Activated T-cell treated with anti-CD3 and anti-CD28 coated beads, Interleukin-2, amount 50 U/mL, for 48 hours (primary cell): ENCODE measurements around the gene FETUB.
A peak's percentile ranks its signal among the peaks of the same experiment; 100 is the strongest.

Experiments used
- DNase-seq, 2 experiments: peaks; one replicate each; pipeline ENCODE4 v3.0.0-alpha.2; 2020

The FETUB gene

DNA sequence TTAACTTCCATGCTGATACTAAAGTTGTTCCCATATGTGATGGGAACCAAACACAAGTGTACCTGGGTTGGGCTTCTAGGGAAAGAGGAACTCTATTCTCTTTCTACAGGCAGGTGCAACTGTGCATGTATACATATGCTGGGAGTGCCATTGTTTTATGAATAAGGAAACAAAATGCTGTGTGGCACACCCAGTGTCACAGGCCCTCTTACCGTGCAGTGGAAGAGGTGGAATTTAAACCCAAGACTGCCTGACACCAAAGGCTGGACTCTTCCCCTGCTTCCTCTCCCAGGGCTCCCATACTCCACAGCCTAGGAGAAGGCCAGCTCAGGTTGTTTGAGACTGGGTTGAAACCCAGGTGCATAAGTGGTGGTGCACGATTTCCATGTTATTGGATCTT is 1.9 kb upstream of the FETUB start:
- no peak for DNase-seq

DNA sequence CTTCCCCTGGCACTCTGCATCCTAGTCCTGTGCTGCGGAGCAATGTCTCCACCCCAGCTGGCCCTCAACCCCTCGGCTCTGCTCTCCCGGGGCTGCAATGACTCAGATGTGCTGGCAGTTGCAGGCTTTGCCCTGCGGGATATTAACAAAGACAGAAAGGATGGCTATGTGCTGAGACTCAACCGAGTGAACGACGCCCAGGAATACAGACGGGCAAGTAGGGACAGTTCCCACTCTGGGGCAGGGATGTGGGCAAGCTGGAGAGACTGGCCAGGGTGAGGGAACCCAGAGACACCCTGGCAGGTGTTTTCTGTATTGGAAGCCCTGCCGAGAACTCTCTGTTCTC is 247 bp downstream of the FETUB start:
- DNase-seq: no peak

DNA sequence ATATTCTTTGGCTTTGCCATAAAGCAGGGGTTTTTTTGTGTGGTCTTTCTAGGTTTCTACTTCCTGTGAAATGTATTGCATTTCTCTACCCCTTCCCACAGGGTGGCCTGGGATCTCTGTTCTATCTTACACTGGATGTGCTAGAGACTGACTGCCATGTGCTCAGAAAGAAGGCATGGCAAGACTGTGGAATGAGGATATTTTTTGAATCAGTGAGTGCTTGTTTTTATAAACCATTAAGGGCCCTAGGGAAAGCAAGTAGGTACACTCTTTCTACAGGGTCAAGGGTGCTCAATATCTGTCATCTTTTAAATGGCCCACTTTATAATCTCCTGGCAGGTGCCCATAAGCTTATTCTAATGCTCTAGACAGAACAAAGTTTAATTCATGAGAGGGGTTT is 730 bp downstream of the FETUB start:
- DNase-seq: no peak

DNA sequence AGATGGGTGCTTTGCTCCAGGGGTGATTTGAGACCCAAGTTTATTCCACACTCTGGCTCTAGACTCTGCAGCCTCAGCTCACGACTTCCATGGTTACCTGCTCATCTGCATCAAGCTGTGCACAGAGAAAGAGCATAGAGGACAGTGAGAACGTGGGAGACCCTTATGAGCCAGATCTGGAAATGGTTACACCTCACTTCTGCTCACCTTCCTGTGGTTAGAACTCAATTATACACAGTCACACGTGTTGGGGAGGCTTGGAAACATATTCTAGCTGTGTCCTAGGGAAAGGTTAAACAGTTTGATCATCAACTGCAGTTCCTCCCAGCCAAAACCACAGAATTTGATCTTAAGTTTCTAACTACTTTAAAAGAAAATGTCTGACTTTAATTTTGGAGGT is 1.8 kb downstream of the FETUB start:
- DNase-seq: peak in 1 of 2 experiments; percentile 21

DNA sequence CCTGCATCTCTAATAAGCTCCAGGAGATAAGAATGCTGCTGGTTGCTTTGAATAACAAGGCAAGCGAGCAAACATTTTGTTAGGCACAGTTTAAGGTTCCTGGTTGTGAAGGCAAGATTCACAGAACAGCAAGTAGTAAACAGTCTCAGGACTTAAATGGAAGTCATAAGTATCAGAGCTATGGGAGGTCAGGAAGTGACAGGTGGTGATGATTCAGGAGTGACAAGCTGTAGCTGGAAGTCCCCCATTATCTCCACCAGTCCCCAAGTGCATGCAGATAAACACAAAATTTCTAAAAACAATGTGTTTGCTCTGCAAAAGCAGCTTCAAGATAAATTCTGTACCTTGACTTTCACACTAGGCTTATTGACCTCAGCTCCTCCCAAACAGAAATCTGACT is 3.3 kb downstream of the FETUB start:
- peak in 1 of 2 experiments; percentile 20 for DNase-seq

DNA sequence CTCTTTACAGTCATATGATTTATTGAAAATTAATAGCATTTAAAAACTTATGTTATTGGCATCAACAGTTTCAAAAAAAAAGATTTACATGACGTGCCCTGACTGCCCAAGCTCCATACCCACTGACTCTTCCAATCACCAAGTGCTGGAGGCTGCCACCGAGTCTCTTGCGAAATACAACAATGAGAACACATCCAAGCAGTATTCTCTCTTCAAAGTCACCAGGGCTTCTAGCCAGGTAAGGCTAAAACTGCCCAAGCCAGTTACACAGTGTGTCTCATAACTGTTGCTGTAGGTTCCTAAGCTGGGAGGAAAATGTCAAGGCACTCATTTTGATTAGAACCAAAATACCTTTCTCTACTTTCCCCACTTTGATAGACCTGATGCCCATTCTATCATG is 4.5 kb downstream of the FETUB start:
- DNase-seq: no peak

DNA sequence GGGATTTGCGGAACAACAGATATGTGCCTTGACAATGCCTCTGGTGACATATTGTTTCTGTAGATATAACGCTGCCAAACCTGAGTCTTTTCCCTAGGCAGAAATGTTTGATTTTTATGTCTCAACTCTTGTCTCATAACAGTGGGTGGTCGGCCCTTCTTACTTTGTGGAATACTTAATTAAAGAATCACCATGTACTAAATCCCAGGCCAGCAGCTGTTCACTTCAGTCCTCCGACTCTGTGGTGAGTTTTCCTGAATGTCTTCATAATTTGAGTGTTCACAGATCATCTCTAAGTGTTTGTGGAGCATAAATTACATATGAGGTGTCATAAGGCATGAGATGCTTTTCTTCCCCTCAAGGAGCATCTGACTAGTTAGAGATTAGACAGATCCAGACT is 5.9 kb downstream of the FETUB start:
- no peak for DNase-seq

DNA sequence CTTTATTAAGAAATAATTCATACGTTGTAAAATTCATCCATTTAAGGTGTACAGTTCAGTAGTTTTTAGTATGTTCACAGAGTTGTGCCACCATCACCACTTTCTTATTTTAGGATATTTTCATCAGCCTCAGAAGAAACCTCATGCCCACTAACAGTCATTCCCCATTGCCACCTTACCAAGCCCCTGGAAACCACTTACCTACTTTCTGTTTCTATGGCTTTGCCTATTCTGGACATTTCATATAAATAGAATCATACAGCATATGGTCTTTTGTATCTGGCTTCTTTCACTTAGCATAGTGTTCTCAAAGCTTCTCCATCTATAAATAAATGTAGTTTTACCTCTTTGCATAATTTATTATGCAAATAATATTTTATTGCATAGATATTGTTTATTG is 6.6 kb downstream of the FETUB start:
- DNase-seq: no peak

DNA sequence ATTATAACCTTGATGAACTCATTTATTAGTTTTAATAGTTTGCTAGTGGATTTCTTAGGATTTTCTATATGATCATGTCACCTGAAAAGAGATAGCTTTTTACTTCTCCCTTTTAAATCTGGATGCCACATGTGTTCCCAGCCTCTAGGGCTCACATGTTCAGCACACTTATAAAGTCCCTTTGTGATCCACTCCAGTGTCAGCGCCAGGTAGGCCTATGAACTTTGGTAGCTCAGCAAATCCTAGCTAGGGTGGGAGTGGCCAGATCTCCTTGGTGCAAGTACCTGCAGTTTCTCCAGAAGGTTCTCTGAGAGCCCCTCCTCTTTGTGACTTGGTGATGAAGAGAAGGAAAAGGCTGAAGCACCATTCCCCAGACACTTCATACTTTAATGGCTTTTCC is 8.7 kb downstream of the FETUB start:
- no peak for DNase-seq

DNA sequence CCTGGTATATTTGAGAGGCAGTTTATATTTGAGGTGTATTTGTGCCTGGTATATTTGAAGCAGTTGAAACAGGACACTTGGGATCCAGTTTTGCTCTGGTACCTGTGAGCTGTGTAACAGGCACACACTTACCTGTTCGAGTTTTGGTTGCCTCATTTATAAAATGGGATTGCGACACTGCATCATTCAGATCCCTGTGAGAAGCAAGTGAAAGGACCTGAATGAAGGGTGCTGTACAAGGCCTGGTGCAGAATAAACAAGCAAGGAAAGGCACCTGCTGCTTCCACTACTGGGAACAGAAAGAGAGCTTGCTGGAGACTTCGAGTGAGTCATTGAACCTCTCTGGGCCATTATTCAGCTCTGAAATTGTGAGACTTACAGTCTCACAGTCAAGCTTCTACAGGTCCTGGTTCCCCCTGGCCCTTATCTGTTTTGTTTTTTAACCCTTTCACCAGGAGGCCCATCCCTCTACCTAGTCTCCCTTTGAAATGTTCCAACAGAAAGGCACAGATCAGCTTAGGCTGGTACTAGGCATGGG is 11.5 kb downstream of the FETUB start:
- no peak for DNase-seq

DNA sequence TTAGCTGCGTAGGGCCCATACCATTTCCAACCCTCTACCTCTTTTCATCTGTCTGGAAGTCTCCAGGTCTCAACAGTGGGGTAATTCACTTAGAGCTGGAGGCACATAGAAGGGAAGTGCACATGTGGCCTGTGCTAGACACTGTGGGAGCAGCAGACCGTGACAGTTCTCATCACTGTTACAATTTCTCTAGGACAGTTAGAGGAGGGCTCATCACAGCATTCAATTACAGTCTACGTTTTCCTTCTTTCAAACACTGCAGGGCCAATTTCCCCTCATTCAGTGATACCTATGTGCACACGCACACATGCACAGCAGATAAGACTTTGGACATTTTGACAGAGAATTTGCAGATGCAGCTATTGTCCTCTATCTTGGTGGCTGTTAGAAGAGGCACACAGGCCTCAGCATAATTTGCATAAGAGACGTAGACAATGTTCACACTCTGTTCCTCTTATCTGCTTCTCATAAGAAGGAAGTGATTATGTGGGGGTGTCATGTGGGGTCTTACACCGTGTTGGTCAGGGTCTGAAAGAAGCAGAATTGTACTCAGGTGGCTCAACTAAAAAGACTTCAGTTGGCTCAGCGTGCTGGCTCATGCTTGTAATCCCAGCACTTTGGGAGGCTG is 13.0 kb downstream of the FETUB start:
- no peak for DNase-seq

DNA sequence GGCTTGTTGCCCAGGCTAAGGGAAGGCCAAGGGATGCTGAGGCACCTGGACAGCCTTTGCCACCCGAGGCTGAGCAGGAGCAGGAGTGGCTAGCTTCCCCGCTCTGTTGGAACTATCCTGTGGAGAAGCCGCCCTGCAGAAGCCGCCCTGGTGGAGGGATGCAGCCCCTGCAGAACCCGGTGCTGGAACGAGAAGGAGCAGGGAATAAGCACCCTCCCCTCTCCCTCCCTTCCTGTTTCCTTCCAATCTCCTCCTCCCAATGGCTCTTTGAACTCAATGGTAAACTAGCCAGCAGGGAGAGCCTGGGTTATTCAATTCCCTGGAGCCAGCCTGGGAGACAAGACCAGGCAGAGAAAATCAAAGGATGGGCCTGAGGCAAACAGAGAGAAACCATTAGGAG is 13.8 kb downstream of the FETUB start:
- DNase-seq: no peak

DNA sequence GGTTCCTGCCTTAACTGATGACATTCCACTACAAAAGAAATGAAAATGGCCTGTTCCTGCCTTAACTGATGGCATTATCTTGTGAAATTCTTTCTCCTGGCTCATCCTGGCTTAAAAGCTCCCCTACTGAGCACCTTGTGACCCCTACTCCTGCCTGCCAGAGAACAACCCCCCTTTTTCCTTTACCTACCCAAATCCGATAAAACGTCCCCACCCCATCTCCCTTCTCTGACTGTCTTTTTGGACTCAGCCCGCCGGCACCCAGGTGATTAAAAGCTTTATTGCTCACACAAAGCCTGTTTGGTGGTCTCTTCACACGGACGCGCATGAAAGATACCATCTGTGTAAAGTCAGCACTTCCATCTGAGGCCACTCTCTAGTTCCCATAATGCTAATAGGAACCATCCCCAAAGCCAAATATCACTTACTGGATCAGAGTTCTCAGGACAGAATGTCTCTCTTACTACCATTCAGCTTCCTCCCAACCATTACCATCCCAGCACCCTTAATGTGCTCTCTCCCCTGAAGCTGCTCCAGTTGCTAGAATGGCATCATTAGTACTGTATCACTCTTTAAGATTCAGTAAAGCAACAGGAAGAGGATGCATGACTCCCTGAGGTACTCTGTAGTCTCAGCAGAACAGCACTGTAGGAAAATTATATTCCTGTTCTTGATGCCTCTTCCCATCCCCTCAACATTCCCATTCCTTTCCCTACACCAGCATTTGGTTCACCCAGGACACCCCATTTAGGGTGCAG is 23.3 kb downstream of the FETUB start:
- DNase-seq: no peak

DNA sequence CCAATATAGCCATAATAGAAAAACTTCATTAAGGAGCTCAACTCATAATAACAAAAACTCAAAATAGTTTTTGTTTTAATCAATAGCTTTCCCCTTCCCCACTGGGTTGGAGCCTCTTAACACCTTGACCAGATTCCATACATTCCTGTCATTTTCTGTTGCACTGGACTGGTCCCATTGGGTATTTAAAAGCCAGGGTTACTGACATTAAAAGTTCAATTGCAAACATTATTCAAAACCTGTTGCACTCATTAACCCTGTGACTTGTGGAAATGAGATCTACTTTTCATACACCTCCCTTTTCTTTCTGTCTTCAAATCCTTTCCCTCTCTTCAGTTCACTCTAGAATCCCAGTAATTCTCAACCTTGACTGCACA is 23.9 kb downstream of the FETUB start:
- DNase-seq: no peak

DNA sequence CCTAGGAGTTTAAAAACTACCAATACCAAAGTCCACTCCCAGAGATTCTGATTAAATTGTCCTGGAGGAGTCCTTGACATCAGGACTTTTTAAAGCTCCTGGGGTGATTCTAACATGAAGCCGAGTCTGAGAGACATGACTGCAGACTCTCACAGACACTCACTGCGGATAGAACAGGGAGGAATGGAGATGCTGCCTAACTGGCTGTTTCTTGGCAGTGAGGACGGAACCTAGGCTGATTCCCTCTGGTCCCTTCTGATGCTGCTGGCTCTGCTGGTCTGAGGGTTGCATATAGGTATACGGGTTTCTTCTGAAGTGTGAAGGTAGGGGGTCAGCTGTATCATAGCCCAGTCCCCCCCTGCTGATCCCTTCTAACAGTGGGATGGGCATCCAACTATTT is 24.3 kb downstream of the FETUB start:
- DNase-seq: no peak

DNA sequence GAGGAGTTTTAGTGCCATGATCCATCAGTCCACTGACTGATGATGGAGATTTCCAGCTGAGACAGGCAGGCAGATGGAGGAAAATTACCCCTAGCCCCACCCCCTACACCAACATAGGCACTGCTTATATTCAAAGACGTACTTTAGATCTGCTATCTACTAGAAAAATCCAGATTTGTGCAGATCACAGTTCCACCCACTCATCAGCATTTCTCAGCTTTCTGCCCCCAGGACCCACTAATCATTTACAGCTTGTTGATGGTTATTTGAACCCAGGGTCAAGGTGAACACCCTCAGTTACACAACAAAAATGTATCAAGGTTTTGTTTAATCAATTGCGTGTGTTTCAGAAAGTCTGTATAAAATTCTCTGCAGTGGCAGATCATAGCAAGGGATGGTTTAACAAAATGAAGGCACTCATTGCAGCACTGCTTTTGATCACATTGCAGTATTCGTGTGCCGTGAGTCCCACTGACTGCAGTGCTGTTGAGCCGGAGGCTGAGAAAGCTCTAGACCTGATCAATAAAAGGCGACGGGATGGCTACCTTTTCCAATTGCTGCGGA is 25.5 kb downstream of the FETUB start, which contains the start of gene HRG:
Gene HRG, plus strand, starts transcription at position 390 of the 564 bp plus-strand sequence. Its CDS starts 18 bp downstream, at position 408.
- no peak for DNase-seq

DNA sequence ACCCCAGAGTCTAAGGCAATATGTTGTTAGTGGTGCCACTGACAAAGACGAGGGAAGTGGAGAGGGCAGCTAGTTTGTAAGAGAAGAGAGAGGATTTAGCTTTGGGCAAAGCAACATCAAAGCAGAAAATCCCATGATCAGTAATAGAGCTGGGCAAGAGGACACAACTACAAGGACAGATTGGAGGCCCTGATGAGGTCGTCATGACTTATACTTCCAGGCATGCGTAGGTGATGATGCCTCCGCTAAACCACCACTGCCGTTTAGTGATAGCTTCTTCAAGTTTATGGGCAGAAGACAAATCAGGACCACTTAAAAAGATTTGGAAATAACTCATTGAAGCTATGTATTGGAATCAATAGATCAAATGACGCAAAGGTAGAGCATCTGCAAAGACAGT is 28.2 kb downstream of the FETUB start:
- DNase-seq: no peak

DNA sequence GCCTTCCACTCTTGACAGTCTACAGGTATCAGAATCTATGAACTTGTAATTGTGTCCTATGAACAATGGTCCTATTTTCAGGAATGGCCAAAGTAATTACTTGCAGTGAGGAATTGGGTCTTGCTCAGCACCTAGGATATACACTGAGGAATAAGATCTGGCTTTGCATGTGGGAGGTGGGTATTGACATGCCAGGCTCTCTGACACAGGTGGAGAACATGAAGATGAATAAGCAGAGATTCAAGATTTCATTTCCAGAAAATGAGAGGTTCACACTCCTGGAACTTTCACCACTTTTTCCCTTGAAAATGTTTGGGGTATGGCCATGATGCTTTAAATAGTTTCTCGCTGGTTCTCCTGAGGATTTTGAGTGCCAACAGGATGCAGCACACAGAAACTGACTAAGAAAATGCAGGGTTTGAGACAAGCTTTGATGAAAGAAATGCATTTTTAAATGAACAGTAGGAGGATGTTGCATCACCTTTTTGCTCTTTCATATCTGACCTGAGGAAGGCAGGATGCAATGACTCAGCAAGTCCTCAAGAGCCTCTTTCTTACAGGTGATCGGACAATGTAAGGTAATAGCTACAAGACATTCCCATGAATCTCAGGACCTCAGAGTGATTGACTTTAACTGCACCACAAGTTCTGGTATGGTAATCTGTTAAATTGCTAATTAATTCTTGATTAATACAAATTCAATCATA is 29.3 kb downstream of the FETUB start:
- DNase-seq: no peak

DNA sequence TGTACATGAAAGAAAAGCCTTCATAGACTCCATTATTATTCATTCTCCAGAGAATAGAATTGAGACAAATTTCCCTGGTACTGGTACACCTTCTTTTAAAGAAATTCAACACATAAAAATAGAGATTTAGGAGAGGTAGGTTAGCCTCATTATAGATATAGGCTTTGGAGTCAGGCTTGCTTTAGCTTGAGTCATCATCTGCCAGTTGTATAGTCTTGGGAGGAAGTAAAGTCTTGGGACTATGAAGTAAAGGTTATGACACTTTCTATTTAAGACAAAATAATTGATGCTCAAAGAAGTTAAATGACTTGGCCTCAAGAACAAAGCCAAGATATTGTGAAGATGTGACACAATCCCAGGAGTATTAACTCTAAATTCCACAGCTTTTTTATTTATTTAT is 30.0 kb downstream of the FETUB start:
- DNase-seq: no peak

DNA sequence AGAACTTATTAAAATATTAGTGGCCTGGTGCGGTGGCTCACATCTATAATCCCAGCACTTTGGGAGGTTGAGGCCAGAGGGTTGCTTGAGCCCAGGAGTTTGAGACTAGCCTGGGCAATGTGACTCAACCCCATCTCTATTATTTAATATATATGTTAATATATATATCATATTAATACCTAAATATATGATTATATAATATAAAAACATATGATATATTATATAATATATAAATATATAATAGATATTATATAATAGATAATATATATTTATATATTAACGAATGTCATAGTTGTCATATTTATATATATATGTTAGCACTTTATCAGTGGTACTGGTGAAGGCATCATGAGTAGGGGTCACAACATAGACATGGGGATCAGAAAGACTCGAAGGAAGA is 30.9 kb downstream of the FETUB start:
- no peak for DNase-seq

DNA sequence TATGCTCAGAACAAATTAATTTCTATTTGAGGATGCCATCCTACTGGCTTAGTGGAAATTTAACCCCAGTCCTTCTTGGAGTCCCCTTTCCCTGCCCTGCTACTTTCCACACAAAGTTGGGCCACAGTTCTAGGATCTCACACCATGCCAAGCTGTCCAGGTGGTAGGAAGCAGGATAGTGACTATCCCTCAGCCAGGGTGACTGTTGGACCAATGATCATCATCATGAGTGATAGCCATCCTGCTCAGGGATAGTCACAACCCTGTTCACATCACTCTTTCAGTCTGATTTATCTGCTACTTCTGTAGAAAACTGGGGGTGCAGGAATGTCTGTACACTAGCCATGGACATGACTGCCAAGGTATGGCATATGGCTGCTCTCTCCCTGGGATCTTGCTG is 38.4 kb downstream of the FETUB start:
- DNase-seq: no peak

DNA sequence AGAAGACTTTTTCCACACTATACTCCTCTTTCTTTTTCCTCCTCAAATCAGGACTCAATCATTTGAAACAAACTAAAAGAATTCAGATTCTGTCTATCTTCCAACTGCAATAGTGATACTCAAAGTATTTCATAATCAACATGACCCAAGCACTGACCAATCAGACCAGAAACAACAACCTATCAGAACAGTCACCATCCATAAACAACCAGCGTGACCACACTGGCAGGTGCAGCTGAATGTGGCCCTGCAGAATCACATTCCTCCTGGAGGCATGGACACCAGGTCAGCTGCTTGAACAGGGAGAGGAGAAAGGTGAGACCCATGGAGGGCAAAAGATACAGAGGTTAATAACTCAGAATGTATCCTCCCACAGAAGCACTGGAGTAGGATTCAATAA is 39.0 kb downstream of the FETUB start:
- DNase-seq: no peak

DNA sequence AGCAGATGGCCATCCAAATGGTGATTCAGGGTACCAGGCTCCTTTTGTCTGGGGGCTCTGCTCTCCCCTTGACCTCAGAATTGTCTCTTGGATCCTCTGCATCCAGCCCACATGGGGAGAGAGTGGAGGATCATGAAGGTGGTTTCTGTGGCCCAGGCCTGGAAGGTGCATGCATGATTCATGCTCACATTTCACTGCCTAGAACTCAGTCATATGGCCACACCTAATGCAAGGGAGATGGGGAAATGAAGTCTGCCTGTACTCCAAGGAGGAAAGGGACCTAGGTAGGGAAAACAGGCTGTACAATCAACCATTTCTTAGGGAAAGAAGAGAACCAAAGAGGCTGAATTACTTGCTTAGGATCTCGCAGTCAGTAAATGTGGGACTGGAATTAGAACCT is 40.7 kb downstream of the FETUB start:
- no peak for DNase-seq

DNA sequence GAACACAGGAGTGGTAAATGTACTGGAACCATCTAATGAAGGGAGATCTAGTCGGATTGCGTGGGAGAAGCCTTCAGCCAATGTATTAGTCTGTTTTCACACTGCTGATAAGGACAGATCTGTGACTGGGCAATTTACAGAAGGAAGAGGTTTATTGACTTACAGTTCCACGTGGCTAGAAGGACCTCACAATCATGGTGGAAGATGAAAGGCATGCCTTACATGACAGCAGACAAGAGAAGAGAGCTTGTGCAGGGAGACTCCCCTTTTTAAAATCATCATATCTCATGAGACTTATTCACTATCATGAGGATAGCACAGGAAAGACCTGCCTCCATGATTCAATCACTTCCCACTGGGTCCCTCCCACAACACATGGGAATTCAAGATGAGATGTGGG is 42.6 kb downstream of the FETUB start:
- DNase-seq: no peak
